Epithelial cell of esophagus (primary cell): ENCODE measurements around the gene TDRD9.

Experiments used
- DNase-seq: peaks from one replicate; pipeline ENCODE4 v3.0.0; 2010; ENCODE audit warnings: low read depth
- H3K4me3 ChIP-seq: 2 replicates; pipeline ENCODE4 v1.5.1; 2011; ENCODE audit warnings: mild to moderate bottlenecking, low read length, control low read depth
- CTCF ChIP-seq: IDR thresholded peaks from 2 replicates; pipeline ENCODE4 v1.5.1; 2011; ENCODE audit warnings: low read depth, mild to moderate bottlenecking, low read length, control low read depth, inconsistent platforms; ENCODE audit not compliant: insufficient read depth; ENCODE audit errors: missing control alignments

Gene TDRD9

DNA sequence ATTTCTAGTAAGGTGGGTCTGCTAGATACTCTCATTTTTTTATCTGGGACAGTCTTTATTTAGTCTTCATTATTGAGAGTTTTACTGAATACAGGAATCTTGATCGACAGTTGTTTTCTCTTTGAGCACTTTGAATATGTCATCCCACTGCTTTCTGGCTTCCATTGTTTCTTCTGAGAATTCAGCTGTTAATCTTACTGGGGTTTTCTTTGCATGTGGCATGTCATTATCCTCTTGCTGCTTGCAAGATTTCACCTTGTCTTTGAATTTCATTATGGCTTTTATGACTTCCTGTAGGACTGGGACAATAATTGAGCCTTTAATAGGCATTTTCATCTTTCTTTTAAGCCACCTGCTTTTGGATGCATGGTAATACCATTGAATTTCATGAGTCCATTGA, 60.8 kb downstream of the TDRD9 start:
- TF ChIP-seq CTCF, result no peak
- DNase-seq, result no peak
- no peak overlapping the region for H3K4me3 ChIP-seq

- no peak overlapping the region for H3K4me3 ChIP-seq
- DNase-seq, result no peak
- TF ChIP-seq CTCF, result no peak
Measured at GRCh38 chr14:103989964-103990363, 61.7 kb downstream of the TDRD9 start.

GRCh38 chr14:103994535-103995184, 66.4 kb downstream of the TDRD9 start:
- peak; percentile 94 for DNase-seq
- H3K4me3 ChIP-seq, result no peak overlapping the region
- TF ChIP-seq CTCF, result no peak

DNA sequence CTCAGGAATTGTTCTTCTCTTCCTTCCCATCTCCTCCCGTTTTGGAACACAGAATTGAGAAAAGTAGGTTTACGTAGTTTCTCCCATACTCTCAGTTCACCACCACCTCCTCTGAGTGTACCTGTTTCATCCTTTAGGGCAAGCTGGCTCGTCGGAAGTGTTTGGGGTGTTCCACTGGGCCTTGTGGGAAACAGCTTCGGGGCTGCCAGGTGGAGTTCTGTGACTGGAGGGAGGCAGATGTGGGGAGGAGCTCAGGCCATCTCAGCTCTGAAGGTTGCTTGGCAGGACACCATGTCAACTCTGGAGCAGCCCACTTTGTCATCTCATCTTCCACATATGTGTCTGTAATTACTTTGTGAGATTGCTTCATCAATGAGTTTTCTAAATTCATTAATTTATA, 67.6 kb downstream of the TDRD9 start:
- no peak overlapping the region for H3K4me3 ChIP-seq
- no peak for DNase-seq
- no peak for TF ChIP-seq CTCF

- no peak overlapping the region for H3K4me3 ChIP-seq
- no peak for TF ChIP-seq CTCF
- DNase-seq, result no peak
Measured at GRCh38 chr14:103997391-103997790, 69.1 kb downstream of the TDRD9 start.

- H3K4me3 ChIP-seq, result no peak overlapping the region
- DNase-seq, result no peak
- TF ChIP-seq CTCF, result no peak
Measured at GRCh38 chr14:103998027-103998426, 69.8 kb downstream of the TDRD9 start.

DNA sequence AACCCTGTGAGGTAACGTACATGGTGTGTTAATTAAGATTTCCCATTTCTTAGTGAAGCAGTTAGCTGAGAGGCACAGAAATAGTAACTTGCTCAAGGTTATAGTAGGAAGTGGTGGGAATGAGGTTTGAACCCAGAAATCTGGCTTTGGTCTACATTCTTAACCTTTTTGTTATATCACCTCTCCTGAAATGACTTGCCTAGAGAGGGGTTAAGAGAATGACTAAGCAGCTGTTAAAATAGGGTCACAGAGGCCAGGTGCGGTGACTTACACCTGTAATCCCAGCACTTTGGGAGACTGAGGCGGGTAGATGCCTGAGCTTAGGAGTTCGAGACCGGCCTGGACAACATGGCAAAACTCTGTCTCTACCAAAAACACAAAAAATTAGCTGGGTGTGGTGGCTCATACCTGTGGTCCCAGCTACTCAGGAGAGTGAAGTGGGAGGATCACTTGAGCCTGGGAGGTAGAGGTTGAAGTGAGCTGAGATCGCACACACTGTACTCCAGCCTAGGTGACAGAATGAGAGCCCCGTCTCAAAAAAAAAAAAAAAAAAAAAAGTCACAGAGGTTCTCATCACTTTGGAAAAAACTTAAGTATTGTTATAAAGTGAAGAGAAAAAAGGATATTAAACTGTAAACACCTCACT, 71.7 kb downstream of the TDRD9 start:
- DNase-seq, result no peak
- no peak overlapping the region for H3K4me3 ChIP-seq
- TF ChIP-seq CTCF, result no peak
